Measurements from ENCODE around the gene PRKCG.

The PRKCG gene

GRCh38 chr19:53912653-53913052 is 30.7 kb downstream of the PRKCG start:
- no peak overlapping the region for H3K27ac ChIP-seq (ENCODE audit: low read length)
- peaks cover 44% of the 10 kb centered on the region for H3K27me3 ChIP-seq (ENCODE audit: low read depth, low read length)
- H3K4me3 ChIP-seq (ENCODE audit: low read depth in 1 of 2, low read length in 2 of 2), result no peak overlapping the region
- H3K9me3 ChIP-seq (ENCODE audit: control insufficient read depth in 1 of 2, low read length in 2 of 2), result no peaks in the 10 kb centered on the region
- no peaks in the 10 kb centered on the region for H3K36me3 ChIP-seq (ENCODE audit: control insufficient read depth in 1 of 2, insufficient read depth in 2 of 2, low read length in 2 of 2)
- peaks cover 0 to 22% of the 10 kb centered on the region in 2 donors for H3K4me1 ChIP-seq (ENCODE audit: control insufficient read depth in 1 of 2, insufficient read depth in 2 of 2, low read length in 2 of 2)

- peaks cover 0 to 3% of the 10 kb centered on the region in 2 donors for H3K4me1 ChIP-seq (ENCODE audit: control insufficient read depth in 1 of 2, insufficient read depth in 2 of 2, low read length in 2 of 2)
- H3K36me3 ChIP-seq (ENCODE audit: control insufficient read depth in 1 of 2, insufficient read depth in 2 of 2, low read length in 2 of 2), result no peaks in the 10 kb centered on the region
- H3K27ac ChIP-seq (ENCODE audit: low read length), result no peak overlapping the region
- H3K4me3 ChIP-seq (ENCODE audit: low read depth in 1 of 2, low read length in 2 of 2), result no peak overlapping the region
- H3K27me3 ChIP-seq (ENCODE audit: low read depth, low read length), result peaks cover 25% of the 10 kb centered on the region
- no peaks in the 10 kb centered on the region for H3K9me3 ChIP-seq (ENCODE audit: control insufficient read depth in 1 of 2, low read length in 2 of 2)
Measured at GRCh38 chr19:53915000-53915399, 33.0 kb downstream of the PRKCG start.

GRCh38 chr19:53916004-53916403 is 34.0 kb downstream of the PRKCG start:
- no peaks in the 10 kb centered on the region for H3K4me1 ChIP-seq (ENCODE audit: control insufficient read depth in 1 of 2, insufficient read depth in 2 of 2, low read length in 2 of 2)
- H3K27me3 ChIP-seq (ENCODE audit: low read depth, low read length), result peaks cover 18% of the 10 kb centered on the region
- no peak overlapping the region for H3K27ac ChIP-seq (ENCODE audit: low read length)
- no peaks in the 10 kb centered on the region for H3K9me3 ChIP-seq (ENCODE audit: control insufficient read depth in 1 of 2, low read length in 2 of 2)
- H3K36me3 ChIP-seq (ENCODE audit: control insufficient read depth in 1 of 2, insufficient read depth in 2 of 2, low read length in 2 of 2), result no peaks in the 10 kb centered on the region
- no peak overlapping the region for H3K4me3 ChIP-seq (ENCODE audit: low read depth in 1 of 2, low read length in 2 of 2)

- no peaks in the 10 kb centered on the region for H3K36me3 ChIP-seq (ENCODE audit: control insufficient read depth in 1 of 2, insufficient read depth in 2 of 2, low read length in 2 of 2)
- peaks cover 5% of the 10 kb centered on the region for H3K27me3 ChIP-seq (ENCODE audit: low read depth, low read length)
Measured at GRCh38 chr19:53917356-53917755, 35.4 kb downstream of the PRKCG start.

GRCh38 chr19:53927739-53928138 is 45.7 kb downstream of the PRKCG start:
- Histone ChIP-seq H3K36me3 (ENCODE audit: control insufficient read depth in 1 of 2, insufficient read depth in 2 of 2, low read length in 2 of 2) (no peaks in the 10 kb centered on the region), H3K4me3 (ENCODE audit: low read depth in 1 of 2, low read length in 2 of 2) (no peak overlapping the region), H3K9me3 (ENCODE audit: control insufficient read depth in 1 of 2, low read length in 2 of 2) (no peaks in the 10 kb centered on the region), H3K27me3 (ENCODE audit: low read depth, low read length) (no peaks in the 10 kb centered on the region), H3K27ac (ENCODE audit: low read length) (no peak overlapping the region), H3K4me1 (ENCODE audit: control insufficient read depth in 1 of 2, insufficient read depth in 2 of 2, low read length in 2 of 2) (no peaks in the 10 kb centered on the region)

More at GRCh38 chr19:53917356-53917755, 35.4 kb downstream of the PRKCG start:
- Histone ChIP-seq H3K4me3 (ENCODE audit: low read depth in 1 of 2, low read length in 2 of 2) (no peak overlapping the region), H3K9me3 (ENCODE audit: control insufficient read depth in 1 of 2, low read length in 2 of 2) (no peaks in the 10 kb centered on the region), H3K27ac (ENCODE audit: low read length) (no peak overlapping the region), H3K4me1 (ENCODE audit: control insufficient read depth in 1 of 2, insufficient read depth in 2 of 2, low read length in 2 of 2) (no peaks in the 10 kb centered on the region)

GRCh38 chr19:53936029-53936428 is 54.0 kb downstream of the PRKCG start:
- no peaks in the 10 kb centered on the region for H3K36me3 ChIP-seq (ENCODE audit: control insufficient read depth in 1 of 2, insufficient read depth in 2 of 2, low read length in 2 of 2)
- H3K27me3 ChIP-seq (ENCODE audit: low read depth, low read length), result no peaks in the 10 kb centered on the region
- H3K4me3 ChIP-seq (ENCODE audit: low read depth in 1 of 2, low read length in 2 of 2), result no peak overlapping the region
- no peak overlapping the region for H3K27ac ChIP-seq (ENCODE audit: low read length)
- no peaks in the 10 kb centered on the region for H3K9me3 ChIP-seq (ENCODE audit: control insufficient read depth in 1 of 2, low read length in 2 of 2)
- no peaks in the 10 kb centered on the region for H3K4me1 ChIP-seq (ENCODE audit: control insufficient read depth in 1 of 2, insufficient read depth in 2 of 2, low read length in 2 of 2)

- Histone ChIP-seq H3K4me3 (ENCODE audit: low read depth in 1 of 2, low read length in 2 of 2) (no peak overlapping the region), H3K4me1 (ENCODE audit: control insufficient read depth in 1 of 2, insufficient read depth in 2 of 2, low read length in 2 of 2) (peaks cover 0 to 7% of the 10 kb centered on the region in 2 donors), H3K36me3 (ENCODE audit: control insufficient read depth in 1 of 2, insufficient read depth in 2 of 2, low read length in 2 of 2) (no peaks in the 10 kb centered on the region), H3K9me3 (ENCODE audit: control insufficient read depth in 1 of 2, low read length in 2 of 2) (no peaks in the 10 kb centered on the region), H3K27ac (ENCODE audit: low read length) (no peak overlapping the region), H3K27me3 (ENCODE audit: low read depth, low read length) (peaks cover 17% of the 10 kb centered on the region)
Measured at GRCh38 chr19:53942001-53942786, 60.2 kb downstream of the PRKCG start.

- Histone ChIP-seq H3K36me3 (ENCODE audit: control insufficient read depth in 1 of 2, insufficient read depth in 2 of 2, low read length in 2 of 2) (no peaks in the 10 kb centered on the region), H3K27me3 (ENCODE audit: low read depth, low read length) (peaks cover 17% of the 10 kb centered on the region), H3K9me3 (ENCODE audit: control insufficient read depth in 1 of 2, low read length in 2 of 2) (no peaks in the 10 kb centered on the region), H3K27ac (ENCODE audit: low read length) (no peak overlapping the region), H3K4me1 (ENCODE audit: control insufficient read depth in 1 of 2, insufficient read depth in 2 of 2, low read length in 2 of 2) (peaks cover 0 to 7% of the 10 kb centered on the region in 2 donors), H3K4me3 (ENCODE audit: low read depth in 1 of 2, low read length in 2 of 2) (no peak overlapping the region)
Measured at GRCh38 chr19:53944416-53944815, 62.4 kb downstream of the PRKCG start.

- Histone ChIP-seq H3K27me3 (ENCODE audit: low read depth, low read length) (peaks cover 17% of the 10 kb centered on the region), H3K27ac (ENCODE audit: low read length) (no peak overlapping the region), H3K4me3 (ENCODE audit: low read depth in 1 of 2, low read length in 2 of 2) (no peak overlapping the region), H3K9me3 (ENCODE audit: control insufficient read depth in 1 of 2, low read length in 2 of 2) (no peaks in the 10 kb centered on the region), H3K36me3 (ENCODE audit: control insufficient read depth in 1 of 2, insufficient read depth in 2 of 2, low read length in 2 of 2) (no peaks in the 10 kb centered on the region), H3K4me1 (ENCODE audit: control insufficient read depth in 1 of 2, insufficient read depth in 2 of 2, low read length in 2 of 2) (peaks cover 0 to 7% of the 10 kb centered on the region in 2 donors)
Measured at GRCh38 chr19:53944933-53945332, 62.9 kb downstream of the PRKCG start.

- Histone ChIP-seq H3K27ac (ENCODE audit: low read length) (no peak overlapping the region), H3K27me3 (ENCODE audit: low read depth, low read length) (peaks cover 17% of the 10 kb centered on the region), H3K4me3 (ENCODE audit: low read depth in 1 of 2, low read length in 2 of 2) (no peak overlapping the region), H3K4me1 (ENCODE audit: control insufficient read depth in 1 of 2, insufficient read depth in 2 of 2, low read length in 2 of 2) (peaks cover 0 to 7% of the 10 kb centered on the region in 2 donors), H3K9me3 (ENCODE audit: control insufficient read depth in 1 of 2, low read length in 2 of 2) (no peaks in the 10 kb centered on the region), H3K36me3 (ENCODE audit: control insufficient read depth in 1 of 2, insufficient read depth in 2 of 2, low read length in 2 of 2) (no peaks in the 10 kb centered on the region)
Measured at GRCh38 chr19:53945441-53945840, 63.4 kb downstream of the PRKCG start.

- Histone ChIP-seq H3K4me1 (ENCODE audit: control insufficient read depth in 1 of 2, insufficient read depth in 2 of 2, low read length in 2 of 2) (peaks cover 0 to 7% of the 10 kb centered on the region in 2 donors), H3K27ac (ENCODE audit: low read length) (no peak overlapping the region), H3K9me3 (ENCODE audit: control insufficient read depth in 1 of 2, low read length in 2 of 2) (no peaks in the 10 kb centered on the region), H3K36me3 (ENCODE audit: control insufficient read depth in 1 of 2, insufficient read depth in 2 of 2, low read length in 2 of 2) (no peaks in the 10 kb centered on the region), H3K27me3 (ENCODE audit: low read depth, low read length) (peaks cover 17% of the 10 kb centered on the region), H3K4me3 (ENCODE audit: low read depth in 1 of 2, low read length in 2 of 2) (no peak overlapping the region)
Measured at GRCh38 chr19:53945998-53946397, 64.0 kb downstream of the PRKCG start.

- H3K9me3 ChIP-seq (ENCODE audit: control insufficient read depth in 1 of 2, low read length in 2 of 2), result no peaks in the 10 kb centered on the region
- H3K4me3 ChIP-seq (ENCODE audit: low read depth in 1 of 2, low read length in 2 of 2), result no peak overlapping the region
- H3K36me3 ChIP-seq (ENCODE audit: control insufficient read depth in 1 of 2, insufficient read depth in 2 of 2, low read length in 2 of 2), result no peaks in the 10 kb centered on the region
- H3K27ac ChIP-seq (ENCODE audit: low read length), result no peak overlapping the region
- H3K27me3 ChIP-seq (ENCODE audit: low read depth, low read length), result peaks cover 5% of the 10 kb centered on the region
- H3K4me1 ChIP-seq (ENCODE audit: control insufficient read depth in 1 of 2, insufficient read depth in 2 of 2, low read length in 2 of 2), result peaks cover 0 to 3% of the 10 kb centered on the region in 2 donors
Measured at GRCh38 chr19:53947624-53948023, 65.6 kb downstream of the PRKCG start.
